Renal cortex interstitium (tissue), 11 donors: Measurements from ENCODE around the gene UBA6. TPM values are rescaled to one million over a fixed set of nuclear protein-coding genes. Genes with fewer than 3 reads are reported as not detected.
"Not testable (repeated sequence)": the region's sequence is repeated elsewhere in the genome, so short reads cannot be mapped to it uniquely, and the experiment has no call there.

Experiments used
- DNase-seq, 11 donors: peaks; one replicate each; pipeline ENCODE4 v3.0.0-alpha.2; 2013; ENCODE audit warnings: low read depth in 9 of 11, low spot score in 4 of 11; ENCODE audit errors: extremely low read depth in 1 of 11
- polyA plus RNA-seq, 3 donors: library from polyadenylated mRNA; unstranded; fragments of 120-200 nt; gene quantifications; one replicate each; pipeline ENCODE4 v1.2.1, GENCODE V29; 2013; ENCODE audit not compliant: insufficient read length in 3 of 3

UBA6 gene
- polyA plus RNA-seq, 3 donors = 53.6 to 64.1 (median 61.5) TPM

GRCh38 chr4:67685532-67685859 is 15.5 kb downstream of the UBA6 start:
- no peak for DNase-seq

GRCh38 chr4:67684839-67685531 is 16.0 kb downstream of the UBA6 start:
- no peak for DNase-seq

GRCh38 chr4:67682266-67682665 is 18.7 kb downstream of the UBA6 start:
- no peak for DNase-seq

GRCh38 chr4:67680581-67681222 is 20.3 kb downstream of the UBA6 start:
- DNase-seq = no peak

GRCh38 chr4:67678612-67679011 is 22.3 kb downstream of the UBA6 start:
- no peak for DNase-seq

GRCh38 chr4:67674098-67674497 is 26.9 kb downstream of the UBA6 start:
- no peak for DNase-seq

DNA sequence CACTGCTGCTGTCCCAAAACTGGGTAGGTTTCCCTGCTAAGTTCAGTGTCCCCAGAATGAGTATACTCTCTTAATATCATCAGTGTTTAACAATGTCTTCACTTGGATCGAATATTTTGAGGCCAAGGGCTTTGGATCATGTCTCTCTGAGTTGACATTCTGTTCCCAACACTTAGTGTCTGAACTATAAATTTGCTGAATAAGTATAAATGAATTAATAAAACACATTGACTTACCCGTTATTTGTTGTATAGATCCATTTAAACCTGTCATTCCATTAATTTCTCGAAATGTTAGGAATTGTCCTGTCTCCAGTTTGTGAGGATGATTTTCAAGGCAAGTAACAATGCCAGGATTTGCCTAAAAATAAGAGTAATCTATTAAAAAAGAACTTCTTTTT is 32.6 kb downstream of the UBA6 start:
- DNase-seq = no peak

GRCh38 chr4:67660418-67660817 is 40.5 kb downstream of the UBA6 start:
- no peak for DNase-seq

DNA sequence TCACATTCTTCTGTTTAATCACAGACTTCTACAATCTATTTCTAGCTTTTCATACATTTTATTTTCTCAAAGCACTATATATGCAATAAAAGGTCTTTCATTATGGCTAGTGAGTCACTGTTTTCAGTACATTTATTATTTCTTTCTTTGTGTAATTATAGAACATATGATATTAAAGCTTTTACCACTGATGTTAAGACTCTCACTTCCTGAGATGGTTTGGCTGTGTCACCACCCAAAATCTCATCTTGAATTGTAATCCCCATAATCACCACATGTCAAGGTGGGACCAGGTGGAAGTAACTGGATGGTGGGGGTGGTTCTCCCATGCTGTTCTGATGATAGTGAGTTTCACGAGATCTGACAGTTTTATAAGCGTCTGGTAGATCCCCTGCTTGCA is 41.9 kb downstream of the UBA6 start:
- DNase-seq = no peak

GRCh38 chr4:67658302-67658701 is 42.7 kb downstream of the UBA6 start:
- no peak for DNase-seq

- no peak for DNase-seq
These were observed 49.4 kb downstream of the UBA6 start for GRCh38 chr4:67651536-67651935.

GRCh38 chr4:67638136-67638535 is 62.8 kb downstream of the UBA6 start:
- DNase-seq = no peak

- DNase-seq = not testable (repeated sequence)
These were observed 64.0 kb downstream of the UBA6 start for GRCh38 chr4:67636978-67637377.

- DNase-seq = no peak
These were observed 65.6 kb downstream of the UBA6 start for GRCh38 chr4:67635331-67635730.

DNA sequence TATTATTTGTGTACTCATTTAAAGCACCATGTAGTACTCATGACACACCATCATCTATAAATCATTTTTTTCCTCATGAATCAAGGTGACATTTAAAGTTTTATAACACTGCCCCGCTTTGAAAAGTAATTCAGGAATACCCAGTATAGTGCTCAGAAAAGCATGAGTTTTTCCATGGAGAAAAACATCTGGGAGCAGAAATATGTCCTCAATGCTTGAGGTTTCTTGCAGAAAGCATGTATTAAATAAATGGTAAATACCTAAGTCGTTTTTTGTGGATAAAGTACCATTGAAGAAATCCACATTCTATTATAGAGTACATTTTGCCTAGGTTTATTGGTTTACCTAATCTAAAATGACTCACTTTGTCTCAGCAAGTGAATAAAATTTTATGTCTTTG is 66.2 kb downstream of the UBA6 start:
- no peak for DNase-seq

GRCh38 chr4:67632492-67632891 is 68.5 kb downstream of the UBA6 start:
- DNase-seq = no peak

DNA sequence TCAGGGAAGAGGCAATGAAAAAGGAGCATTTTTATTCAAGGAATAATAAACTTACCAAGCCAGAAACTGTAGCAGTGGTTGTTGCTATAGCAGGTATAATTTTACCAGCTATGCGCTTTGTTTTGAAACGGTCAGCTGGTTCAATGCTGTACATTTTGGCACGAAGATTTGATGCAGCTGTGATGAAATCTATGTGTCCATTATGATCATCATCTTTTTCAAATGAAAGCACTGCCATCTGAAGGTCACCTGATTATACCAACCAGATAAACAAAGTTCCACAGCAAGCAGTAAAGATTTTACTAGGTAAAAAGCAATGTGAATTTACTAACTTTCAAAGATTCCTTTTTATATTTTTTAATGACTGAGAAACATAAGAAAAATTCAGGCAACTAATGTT is 76.0 kb downstream of the UBA6 start:
- DNase-seq = no peak

DNA sequence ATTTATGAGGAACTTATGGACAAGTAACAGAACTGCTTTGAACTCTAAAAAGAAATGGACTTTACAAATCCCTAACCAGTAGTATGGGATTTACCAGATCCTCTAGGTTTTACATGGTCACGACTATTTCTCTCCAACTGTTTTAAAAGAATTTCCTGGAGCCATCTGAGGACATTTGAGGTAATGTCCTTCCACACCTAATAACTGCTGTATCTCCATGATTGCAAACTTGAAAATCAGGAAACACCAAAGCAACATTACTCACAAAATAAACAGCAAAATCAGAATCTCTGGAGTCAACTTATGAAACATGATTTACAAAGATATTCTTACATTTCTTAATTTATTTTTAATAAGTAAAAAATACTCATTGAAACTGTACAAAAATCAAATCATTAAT is 84.5 kb downstream of the UBA6 start:
- no peak for DNase-seq

- no peak for DNase-seq
These were observed 85.8 kb downstream of the UBA6 start for GRCh38 chr4:67615119-67615518.

DNA sequence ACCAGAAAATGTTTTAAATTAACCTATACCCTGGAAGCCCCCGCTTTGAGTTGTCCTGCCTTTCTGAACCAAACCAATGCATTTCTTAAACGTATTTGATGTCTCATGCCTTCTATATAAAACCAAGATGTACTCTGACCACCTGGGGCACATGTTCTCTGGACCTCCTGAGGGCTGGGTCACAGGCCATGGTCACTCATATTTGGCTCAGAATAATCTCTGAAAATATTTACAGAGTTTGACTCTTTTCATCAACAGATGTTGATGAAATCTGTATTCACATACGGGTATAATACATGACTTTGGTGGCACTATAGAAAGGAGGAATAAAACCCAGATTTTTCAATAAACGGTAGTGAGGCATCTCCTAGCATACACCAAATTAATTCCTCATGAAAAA is 86.8 kb downstream of the UBA6 start:
- DNase-seq = no peak

DNA sequence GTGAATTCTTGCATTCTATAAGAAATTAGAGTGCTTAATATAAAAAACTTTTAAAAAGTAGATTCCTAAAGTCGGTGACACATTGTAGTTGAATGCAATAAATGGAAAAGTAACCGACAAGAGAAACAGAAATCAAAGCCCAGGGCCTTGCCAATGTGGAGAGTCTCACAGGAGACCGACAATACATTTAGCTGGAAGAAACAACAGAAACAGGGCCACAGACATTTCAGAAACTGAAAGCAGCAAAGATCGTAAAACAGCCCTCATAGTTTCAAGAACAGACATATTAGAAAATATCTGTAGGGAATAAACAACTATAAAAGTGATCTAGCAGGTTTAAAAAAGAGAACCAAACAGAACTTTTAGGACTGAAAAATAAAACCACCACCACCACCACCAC is 92.9 kb downstream of the UBA6 start:
- DNase-seq = no peak
